GM12891 (cell line): ENCODE measurements around the gene VTA1.

Source experiments
- POLR2A ChIP-seq: IDR thresholded peaks from 2 replicates; pipeline ENCODE4 v1.6.1; 2011; ENCODE audit warnings: low read depth, low read length, control low read depth
- POLR2AphosphoS5 ChIP-seq: IDR thresholded peaks from 2 replicates; pipeline ENCODE4 v1.6.1; 2011; ENCODE audit warnings: low read depth, low read length, control low read depth
- POU2F2 ChIP-seq: IDR thresholded peaks from 2 replicates; pipeline ENCODE4 v1.6.1; 2011; ENCODE audit warnings: low read depth, mild to moderate bottlenecking, control low read depth, low read length, moderate library complexity
- TAF1 ChIP-seq: IDR thresholded peaks from 2 replicates; pipeline ENCODE4 v1.6.1; 2011; ENCODE audit warnings: low read depth, low read length, control low read depth

- TF ChIP-seq POU2F2: no peak
- TF ChIP-seq POLR2AphosphoS5: no peak
- no peak for TF ChIP-seq POLR2A
- no peak for TF ChIP-seq TAF1
Observed at GRCh38 chr6:142174703-142175102, 27.6 kb downstream of the VTA1 start.
